HuH-7.5 (cell line): ENCODE data around the gene LRMDA.

Source experiments
- DNase-seq: peaks from one replicate; pipeline ENCODE4 v3.0.0; 2011; ENCODE audit warnings: low spot score

The LRMDA gene

GRCh38 chr10:76210211-76210610 lies 778.8 kb downstream of the LRMDA start:
- DNase-seq: no peak

- no peak for DNase-seq
Measured at GRCh38 chr10:76211691-76212090, 780.3 kb downstream of the LRMDA start.

GRCh38 chr10:76213876-76214275 lies 782.5 kb downstream of the LRMDA start:
- DNase-seq: no peak

- no peak for DNase-seq
Measured at GRCh38 chr10:76218035-76218434, 786.6 kb downstream of the LRMDA start.

- no peak for DNase-seq
Measured at GRCh38 chr10:76229341-76229740, 797.9 kb downstream of the LRMDA start.

- no peak for DNase-seq
Measured at GRCh38 chr10:76230921-76231285, 799.5 kb downstream of the LRMDA start.

GRCh38 chr10:76231286-76231934 lies 800.0 kb downstream of the LRMDA start:
- DNase-seq: no peak

- no peak for DNase-seq
Measured at GRCh38 chr10:76234499-76235226, 803.2 kb downstream of the LRMDA start.

GRCh38 chr10:76236356-76236755 lies 804.9 kb downstream of the LRMDA start:
- DNase-seq: no peak

- no peak for DNase-seq
Measured at GRCh38 chr10:76242956-76243355, 811.5 kb downstream of the LRMDA start.

GRCh38 chr10:76244061-76244686 lies 812.8 kb downstream of the LRMDA start:
- DNase-seq: no peak

GRCh38 chr10:76245951-76246495 lies 814.6 kb downstream of the LRMDA start:
- no peak for DNase-seq

- no peak for DNase-seq
Measured at GRCh38 chr10:76248649-76249200, 817.3 kb downstream of the LRMDA start.

GRCh38 chr10:76251841-76252671 lies 820.6 kb downstream of the LRMDA start:
- DNase-seq: no peak

- no peak for DNase-seq
Measured at GRCh38 chr10:76252733-76253132, 821.3 kb downstream of the LRMDA start.

- no peak for DNase-seq
Measured at GRCh38 chr10:76255241-76255640, 823.8 kb downstream of the LRMDA start.

- no peak for DNase-seq
Measured at GRCh38 chr10:76257816-76258215, 826.4 kb downstream of the LRMDA start.

GRCh38 chr10:76265441-76266113 lies 834.2 kb downstream of the LRMDA start:
- DNase-seq: no peak

GRCh38 chr10:76268530-76268929 lies 837.1 kb downstream of the LRMDA start:
- DNase-seq: no peak

- no peak for DNase-seq
Measured at GRCh38 chr10:76268954-76269353, 837.5 kb downstream of the LRMDA start.

- no peak for DNase-seq
Measured at GRCh38 chr10:76270464-76270863, 839.0 kb downstream of the LRMDA start.
